Inflammatory macrophage (primary cell): ENCODE results near the gene CHRNA7.

Experiments
- DNase-seq, 2 donors: peaks; one replicate each; pipeline ENCODE4 v3.0.0-alpha.2; 2020 to 2022

Gene CHRNA7

DNA sequence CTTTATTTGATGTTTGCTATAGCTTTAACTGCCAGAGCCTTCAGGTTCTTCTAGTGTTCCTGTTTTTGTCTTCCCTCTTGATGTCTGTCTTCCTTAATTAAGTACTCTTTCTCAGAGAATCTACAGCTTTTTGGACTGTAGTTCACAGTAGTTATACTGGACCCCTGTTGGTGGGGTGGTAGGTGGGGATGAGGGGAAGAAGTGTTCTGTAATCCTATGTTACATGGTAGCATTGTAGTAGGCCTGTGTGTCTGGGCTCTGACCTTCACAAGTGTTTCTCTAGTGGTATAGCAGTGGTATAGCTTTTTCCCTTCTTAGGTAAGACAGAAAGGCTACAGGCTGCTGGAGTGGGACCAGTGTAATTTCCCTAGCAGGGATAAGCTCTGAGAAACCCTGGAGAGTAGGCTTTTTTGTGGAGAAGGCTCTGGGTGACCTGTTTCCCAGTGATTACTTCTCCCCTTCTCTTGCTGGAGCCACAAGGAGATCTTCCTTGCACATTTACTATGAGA is 59.6 kb downstream of the CHRNA7 start:
- DNase-seq: no peak

DNA sequence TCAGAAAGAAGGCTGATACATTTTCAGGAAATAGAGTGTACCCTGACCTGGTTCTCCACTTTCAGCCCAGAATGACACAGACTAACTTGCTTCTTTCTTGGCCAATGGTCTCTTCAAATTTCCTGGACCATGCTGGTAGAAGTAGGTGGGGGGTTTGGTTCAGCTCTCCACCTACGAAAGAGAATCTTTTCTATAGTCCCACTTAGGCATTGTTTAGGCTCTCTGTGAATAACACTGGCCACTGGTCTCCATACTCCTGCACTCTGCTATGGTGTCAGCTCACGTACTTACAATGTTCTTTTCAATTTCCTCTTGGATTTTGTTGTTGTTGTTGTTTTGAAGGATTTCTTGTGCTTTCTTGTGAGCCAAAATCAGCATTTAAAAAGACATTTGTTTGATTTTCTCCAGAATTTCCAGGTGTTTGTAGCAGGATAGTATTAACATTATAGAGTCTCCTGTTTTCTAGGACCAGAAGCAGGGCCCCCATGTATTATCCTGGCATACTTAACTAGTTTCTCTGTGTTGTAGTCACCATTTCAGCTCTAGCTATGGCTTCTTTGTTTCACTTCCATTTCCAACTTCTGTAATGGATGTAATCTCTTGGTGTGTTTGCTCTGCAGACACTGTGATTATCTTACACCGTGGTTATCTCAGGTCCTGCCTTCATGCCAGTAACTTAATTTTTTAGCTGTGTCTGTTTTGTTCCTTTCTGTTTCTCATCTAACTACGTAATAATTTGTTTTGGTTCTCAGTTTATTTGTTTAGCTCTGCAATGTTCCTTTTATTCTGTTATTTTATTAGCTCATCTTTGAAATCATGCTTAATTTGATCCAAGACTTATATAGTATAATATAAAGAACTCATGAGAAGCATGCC is 61.4 kb downstream of the CHRNA7 start:
- no peak for DNase-seq

DNA sequence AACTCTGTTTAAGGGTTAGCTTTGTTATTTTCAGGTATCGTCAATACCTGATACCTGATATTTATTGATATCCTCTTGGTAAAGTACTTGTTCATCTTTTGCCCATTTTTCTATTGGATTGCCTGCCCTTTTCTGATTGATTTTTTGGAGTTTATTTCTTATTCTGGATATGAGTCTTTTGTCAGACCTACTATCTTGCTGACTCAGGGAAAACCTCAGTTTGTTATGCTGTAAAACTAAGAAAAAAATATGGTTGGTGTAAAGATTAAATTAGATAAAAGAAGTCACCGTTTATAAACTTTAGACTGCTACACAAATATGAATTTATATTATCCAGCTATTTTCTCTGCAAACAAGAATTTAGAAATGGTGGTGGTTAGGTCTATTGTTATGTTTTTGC is 65.9 kb downstream of the CHRNA7 start:
- DNase-seq: no peak

DNA sequence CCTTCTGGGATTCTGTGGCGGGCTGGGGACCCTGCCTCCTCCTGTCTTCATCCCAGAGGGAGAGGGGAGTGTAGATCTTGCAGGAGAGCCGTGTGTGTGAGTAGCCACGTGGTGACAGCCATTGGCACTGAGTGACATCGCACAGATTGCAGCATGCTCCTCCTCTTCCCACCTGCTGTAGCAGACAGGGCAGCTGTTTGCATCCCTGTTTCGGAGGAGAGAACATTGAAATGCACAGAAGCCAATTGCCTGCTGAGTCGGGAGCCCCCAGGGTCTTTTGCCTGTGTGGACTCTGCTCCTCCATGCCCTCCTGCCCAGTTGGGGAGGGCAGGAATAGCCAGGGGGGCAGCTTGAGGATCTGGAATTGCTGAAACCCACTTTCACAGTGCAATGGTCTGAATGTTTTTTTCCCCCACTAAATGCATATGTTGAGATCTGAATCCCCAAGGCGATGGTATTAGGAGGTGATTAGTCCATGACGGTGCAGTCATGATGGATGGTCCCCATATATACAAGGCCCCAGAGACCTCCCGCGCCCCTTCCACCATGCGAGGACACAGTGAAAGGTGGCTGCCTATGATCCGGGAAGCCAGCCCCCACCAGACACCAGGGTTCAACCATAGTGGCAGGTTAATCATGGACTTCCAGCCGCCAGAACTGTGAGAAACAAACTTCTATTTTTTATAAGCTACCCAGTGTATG is 66.8 kb downstream of the CHRNA7 start:
- no peak for DNase-seq

DNA sequence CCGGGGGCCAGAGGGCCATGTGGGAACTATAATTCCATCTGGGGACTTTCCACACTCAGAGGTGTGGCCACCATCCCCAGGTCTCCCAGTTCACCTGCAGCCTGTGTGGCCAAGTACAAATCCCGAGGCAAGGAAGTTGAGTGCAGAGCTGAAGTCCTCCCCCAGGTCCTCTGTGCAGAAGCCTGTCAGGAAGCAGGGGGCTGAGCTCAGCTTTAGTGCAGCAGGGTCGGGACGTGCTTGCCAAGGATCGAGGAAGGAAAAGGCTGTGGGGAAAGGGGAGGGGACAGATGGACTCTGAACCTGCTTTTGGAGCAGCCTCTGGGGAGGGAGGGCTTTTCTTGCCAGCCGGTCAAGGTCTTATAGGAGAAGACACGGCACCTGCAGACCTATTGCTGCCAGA is 67.7 kb downstream of the CHRNA7 start:
- DNase-seq: no peak

DNA sequence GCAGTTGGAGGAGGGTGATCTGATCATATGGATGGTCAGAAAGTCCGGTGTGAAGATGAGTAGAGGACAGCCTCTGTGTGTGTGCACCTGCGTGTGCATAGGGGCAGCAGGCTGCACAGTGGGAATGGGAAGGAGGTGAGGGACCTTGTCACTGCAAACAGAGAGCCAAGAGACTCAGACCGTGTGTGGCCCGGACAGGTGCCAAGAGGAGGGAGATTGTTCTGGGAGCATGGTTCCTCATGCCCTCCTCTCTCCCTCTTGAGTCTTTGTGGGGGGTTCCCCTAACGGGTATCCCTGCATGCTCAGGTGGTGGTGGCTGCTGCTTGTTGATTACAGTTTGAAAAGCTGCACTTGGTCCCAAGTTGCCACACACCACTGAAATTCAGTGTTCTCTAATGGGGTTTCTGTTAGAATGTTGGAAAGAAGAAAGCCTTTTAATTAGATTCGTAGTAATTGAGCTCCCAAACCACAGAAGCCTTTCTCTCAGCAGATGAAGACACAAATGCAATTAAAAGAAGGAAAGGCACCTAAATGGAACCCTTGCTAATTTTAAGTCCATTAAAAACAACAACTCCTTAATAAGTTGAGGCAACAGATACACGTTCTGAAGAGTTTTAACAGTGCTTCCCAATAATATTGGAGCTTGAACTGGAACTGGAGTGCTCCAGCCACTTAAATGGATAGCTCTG is 68.9 kb downstream of the CHRNA7 start:
- no peak for DNase-seq

DNA sequence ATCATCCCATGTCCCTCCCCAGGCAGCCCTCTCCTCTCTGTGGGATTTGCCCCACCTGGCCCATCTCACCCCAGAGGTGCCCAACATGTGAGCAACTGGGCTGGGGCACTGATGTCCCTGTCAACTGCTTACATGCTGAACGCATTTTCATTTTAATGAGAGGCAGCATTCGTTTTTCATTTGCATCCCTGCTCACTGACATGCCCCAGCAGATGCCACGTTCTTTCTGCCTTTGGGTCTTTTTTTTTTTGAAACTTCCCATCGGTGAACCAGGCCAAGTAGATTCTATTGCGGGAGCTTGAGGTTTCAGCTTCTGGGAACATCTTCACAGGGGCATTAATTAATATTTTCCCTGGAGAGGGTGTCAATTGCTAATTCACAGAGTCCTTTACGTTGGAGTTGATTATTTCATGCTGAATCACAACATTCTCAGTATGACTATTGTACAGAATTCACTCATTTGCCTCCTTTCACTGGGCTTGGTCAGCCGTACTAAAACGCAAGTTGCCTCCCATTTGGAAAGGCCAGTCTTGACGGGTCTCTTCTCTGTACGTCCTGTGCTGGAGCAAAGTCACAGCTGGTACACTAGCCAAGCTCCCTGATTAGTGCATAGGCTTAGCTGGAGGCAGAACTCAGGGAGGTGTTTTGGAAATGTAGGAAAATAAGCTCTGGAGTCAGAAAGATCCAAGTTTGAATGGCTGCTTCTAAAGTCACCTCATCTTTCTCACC is 69.8 kb downstream of the CHRNA7 start:
- no peak for DNase-seq

DNA sequence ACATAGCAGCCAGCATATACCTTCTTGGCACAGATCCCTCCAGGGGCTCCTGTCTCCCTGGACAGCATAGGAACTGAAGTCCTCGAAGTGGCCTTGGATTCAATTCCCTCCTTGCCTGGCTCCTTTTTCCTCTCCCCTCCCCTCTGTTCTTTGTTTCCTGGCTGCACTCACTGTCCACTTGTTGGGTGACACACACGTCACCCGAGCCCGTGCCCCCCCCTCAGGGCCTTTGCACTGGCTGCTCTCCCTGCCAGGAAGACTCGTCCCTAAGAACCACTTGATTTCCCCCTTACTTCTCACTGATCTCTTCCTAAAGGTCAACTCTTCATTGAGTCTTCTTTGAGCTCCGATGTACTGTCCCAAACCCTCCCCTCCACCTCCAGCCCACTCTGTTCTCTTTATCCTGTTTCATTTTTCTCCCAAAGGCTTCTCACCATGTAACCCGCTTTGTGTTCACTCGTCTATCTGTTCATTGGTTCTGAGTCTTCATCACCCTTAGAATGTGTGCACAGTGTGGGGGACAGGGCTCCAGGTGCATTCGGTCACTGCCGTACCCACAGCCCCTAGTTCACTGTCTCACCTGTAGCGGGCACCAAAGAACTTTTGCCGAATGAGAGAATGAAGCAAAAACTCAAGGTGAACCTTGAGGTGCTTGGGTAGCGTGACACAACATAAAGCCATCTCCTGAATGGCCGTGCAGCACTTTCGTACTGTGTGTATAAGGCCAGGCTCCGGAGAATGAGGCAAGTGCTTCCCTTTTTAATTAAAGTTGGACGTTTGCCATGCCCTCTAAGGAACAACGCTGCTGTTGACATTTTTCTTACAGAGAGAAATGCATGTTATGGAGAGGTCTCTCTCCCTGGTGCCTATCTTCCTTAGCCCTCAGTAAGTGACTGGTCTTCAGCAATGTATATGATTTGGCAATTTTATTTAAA is 74.0 kb downstream of the CHRNA7 start:
- peak; percentile 5 to 18 for DNase-seq

DNA sequence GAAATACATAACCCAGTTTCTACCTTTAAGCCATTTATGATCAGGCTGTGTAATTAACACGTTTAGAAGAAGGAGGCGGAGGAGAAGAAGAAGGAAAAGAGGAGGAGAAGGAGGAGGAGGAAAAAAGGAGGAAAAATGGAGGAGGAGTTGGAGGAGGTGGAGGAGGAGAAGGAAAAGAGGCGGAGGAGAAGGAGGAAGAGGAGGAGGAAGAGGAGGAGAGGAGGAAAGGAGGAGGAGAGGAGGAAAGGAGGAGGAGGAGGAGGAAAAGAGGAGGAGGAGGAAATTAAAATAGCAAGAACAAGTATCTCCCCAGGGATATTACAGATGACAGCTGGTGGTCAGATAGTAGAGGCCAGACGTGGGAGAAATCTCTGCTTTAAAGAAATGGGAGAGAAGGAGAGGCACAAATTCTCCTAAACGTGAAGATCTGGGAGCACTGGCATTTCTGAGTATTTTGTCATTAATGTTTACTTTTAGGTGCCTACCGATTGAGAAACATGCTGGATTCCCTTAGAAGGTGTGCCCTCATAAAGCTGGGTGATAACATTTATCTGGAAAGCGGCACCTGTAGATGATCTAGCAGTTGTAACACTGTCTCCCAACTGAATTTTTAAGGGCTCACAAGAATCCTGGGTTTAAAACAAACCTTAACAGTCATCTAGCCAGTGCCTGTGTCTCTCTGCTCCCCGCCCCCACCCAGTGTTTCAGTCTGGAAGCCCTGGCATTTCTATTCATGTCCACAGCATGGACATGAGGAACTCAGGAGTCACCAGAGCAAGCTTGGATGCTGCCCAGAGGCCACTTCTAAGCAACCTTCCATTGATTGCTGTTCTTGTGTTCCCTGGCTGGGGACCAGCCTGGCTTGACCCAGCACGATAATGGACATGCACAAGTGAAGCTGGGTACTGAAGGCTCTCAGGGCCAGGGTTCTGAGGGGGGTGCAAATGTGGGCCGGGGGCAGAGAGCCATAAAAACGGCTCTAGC is 75.2 kb downstream of the CHRNA7 start:
- DNase-seq: no peak

DNA sequence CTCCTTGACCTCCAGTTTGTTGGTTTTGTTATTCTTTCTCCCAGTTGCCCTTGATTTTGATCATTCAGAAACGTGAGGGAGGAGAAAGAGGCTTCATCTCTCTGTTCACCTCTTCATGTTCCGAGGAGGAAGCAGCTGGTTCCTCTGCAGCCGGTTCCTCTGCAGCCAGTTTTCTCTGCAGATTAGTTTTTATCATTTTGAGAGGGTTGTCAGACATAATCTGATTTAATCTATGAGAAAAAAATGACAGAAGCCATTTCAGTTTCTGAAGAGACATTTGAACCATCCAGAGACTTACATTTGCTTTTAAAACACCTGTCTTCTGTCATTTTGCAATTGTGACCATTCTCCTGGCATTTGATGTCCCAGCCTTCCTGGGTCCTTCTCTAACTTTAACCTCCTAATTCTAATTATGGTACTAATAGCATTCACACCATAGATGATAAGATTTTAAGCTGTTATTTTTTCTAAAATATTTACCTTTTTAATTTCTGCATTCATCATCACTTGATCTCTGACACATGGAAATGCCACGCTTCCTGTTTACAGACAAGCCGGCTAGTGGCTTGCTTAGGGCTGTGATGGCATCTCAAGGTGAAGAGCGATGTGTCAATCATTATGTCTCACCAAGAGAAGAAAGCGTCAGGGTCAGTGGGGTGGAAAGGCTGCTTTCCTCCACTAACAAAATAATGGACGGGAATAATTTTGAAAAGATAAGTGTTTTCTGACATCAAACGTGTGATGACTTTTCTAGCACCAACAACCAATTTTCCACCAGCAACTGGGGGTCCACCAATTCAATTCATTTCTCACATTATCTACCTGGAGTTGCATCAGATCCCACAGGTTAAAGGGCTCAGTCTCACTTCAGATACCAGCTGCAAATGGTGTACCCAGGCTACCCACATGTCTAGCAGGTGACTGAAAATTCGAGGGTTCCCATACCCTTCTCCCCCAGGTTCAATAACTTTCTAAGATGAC is 76.4 kb downstream of the CHRNA7 start:
- no peak for DNase-seq

DNA sequence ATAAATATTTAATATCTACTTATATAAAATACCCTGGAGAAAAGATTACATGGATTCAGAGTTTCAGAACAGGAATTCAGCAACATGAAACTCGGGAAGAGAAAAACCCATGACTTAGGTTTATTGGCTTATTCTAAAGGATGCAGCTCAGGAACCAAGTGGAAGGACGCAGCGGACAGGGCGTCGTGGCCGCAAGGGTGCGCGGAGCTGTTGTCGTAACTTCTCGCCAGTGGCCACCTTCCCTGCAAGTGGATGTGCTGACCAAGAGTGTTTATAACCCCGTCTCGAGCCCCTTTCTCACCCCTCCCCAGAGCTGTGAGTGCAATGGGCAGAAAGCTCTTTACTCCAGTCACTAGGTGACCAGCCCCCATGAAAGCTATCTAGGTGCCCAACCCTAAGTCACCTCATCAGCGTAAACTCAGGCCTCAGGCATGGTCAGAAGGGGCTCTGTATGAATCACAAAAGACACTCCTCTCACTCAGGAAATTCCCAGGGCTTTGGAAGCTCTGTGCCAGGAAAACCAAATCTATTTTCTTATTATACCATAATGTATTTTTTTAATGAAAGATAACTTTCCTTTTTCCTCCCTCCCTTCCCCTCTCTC is 77.3 kb downstream of the CHRNA7 start:
- no peak for DNase-seq

DNA sequence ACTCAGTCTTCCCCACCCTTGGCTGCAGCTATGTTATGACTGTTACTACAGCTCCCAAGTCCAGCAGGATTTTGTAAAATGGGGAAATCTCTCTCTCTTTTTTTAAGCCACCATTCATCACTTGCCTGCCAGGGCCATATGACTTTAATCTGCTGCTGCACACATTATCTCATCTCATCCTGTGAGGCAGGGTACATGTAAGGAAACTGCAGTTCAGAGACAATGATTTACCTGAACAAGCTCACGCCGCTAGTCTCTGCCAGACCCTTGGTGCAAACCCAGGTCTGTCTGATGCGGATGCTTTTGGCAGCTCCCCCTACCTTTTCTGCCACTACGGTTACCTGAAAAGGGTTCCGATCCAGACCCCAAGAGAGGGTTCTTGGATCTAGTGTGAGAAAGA is 78.3 kb downstream of the CHRNA7 start:
- no peak for DNase-seq

DNA sequence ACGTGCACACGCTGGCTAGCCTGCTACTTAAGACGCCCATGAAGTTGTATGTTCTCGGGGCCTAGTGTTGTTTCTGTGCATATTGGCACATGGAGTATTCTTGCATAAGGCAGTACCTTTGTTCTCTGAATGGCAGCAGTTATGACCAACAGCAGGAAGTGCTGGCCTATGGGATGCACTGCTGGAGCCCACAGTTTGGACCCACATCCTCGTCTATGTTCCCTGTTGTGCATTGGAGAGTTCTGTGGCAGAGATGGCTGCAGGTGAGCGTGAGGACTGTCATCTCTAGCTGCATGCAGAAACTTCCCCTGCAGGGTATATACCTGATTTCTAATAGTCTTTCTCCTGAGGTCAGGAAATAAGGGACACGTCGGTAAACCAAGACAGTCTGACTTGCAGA is 81.8 kb downstream of the CHRNA7 start:
- DNase-seq: no peak

DNA sequence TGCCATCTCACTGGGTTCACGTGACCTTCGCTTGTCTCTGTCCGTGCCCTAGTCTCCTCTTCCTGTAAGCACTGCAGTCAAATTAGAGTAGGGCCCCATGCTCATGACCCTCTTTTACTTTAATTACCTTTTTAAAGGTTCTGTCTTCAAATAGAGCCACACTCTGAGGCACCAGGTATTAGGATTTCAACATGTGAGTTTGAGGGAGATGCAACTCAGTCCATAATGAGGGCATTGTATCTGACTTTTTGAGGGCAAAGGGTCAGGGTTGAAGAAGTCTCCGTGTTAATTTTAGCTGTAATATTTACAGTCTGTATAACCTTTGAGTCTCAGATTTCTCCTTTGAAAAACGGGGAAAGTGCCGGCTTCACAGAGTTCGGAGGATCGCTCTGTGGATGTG is 82.9 kb downstream of the CHRNA7 start:
- DNase-seq: no peak

DNA sequence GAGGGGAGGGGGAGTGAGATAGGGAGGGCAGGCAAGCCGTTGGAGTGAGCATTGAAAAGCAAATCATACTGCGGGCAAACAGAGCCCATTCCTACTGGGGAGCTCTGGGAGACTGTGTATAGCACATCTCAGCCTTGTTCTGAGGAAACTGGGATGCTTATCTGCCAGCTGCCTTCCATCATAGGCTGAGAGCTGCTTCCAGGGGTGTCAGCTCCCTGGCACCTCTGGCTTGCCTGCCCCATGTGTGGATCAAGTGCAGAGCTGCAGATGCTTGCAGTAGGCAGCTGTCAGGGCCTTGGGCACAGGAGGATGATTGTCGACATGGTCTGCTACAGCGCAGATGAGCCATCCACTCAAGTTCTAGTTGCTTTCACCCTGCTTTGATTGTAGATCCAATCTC is 86.8 kb downstream of the CHRNA7 start:
- no peak for DNase-seq

DNA sequence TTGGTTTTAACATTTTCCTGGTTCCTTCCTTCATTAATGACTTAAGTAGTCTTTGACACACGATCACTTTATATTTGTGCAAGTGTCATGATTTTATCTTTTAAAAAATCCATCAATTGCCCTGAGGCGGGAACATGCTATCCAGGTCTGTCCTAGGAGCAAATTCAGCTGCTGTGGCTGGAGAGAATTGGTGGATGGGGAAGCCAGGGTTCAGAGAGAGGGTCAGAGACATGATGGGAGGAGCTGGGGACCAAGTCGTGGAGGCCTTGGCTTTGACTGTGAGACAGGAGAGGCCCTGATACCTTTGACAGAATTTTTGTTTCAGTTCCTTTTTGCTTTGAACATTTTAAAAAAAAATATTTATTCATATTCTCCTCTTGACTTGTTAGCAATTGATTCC is 89.0 kb downstream of the CHRNA7 start:
- no peak for DNase-seq

DNA sequence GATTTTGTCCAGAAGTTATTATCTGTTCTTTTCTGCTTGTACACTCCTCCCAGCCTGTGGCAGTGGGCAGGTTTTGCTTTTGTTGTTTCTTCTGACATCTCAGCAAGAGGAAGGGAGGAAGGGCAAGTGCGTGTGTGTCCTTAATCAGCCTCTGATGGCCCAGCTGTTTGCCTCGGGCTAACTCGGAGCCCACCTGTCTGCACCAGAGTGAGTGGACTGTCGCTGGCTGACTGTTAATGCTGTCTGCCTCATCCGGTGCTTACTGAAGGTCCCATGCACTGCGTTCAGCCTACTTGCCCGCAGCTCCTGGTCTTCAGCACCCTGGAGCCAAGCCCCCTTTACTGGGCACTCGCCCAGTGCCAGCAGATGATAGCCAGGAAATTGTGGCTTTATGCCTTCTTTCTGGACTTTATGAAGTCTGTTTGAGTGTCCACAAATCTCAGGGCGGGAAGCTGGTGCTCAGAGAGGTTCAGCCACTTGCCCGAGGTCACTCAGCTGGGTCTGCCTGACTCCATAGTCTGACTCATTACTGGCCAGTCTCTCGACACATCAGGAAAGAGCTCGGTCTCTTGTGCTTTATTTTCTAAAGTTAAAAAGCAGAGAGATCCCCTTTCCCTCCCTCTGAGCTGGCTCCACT is 89.5 kb downstream of the CHRNA7 start:
- DNase-seq: no peak
